IMR-90 (cell line): Measurements from ENCODE around the gene TIFAB. TPM values are rescaled to one million over a fixed set of nuclear protein-coding genes. Genes with fewer than 3 reads are reported as not detected.

Experiments
- ATAC-seq: fragments of 200-7000 bp; cut with Tn5 transposase; 2 replicates; pipeline ENCODE4 v1.9.1; 2020; ENCODE audit warnings: low read depth, mild to moderate bottlenecking, moderate library complexity
- BruUV-seq: library from RNA; stranded (reverse); fragments of 400-500 nt; replicated peaks from 2 replicates; lab custom pipeline; 2021; lab: Mats Ljungman, UMichigan
- CTCF ChIA-PET: fragments of 300-600 bp; formaldehyde crosslinking; extraction: SDS; loops from one replicate; lab custom pipeline; 2021; ENCODE audit warnings: antibody characterized with exemption; lab: Yijun Ruan, JAX
- POLR2A ChIA-PET: fragments of 300-600 bp; sonication (Branson Sonifier 250); formaldehyde crosslinking; loops from one replicate; lab custom pipeline; 2022; ENCODE audit warnings: antibody characterized with exemption; ENCODE audit not compliant: unreplicated experiment; lab: Charles Lee
- DNase-seq: peaks from one replicate; pipeline ENCODE4 v3.0.0; 2013
- H2AFZ ChIP-seq: replicated peaks from 2 replicates; pipeline ENCODE3; 2013; ENCODE audit warnings: low read length, mild to moderate bottlenecking; ENCODE audit not compliant: poor library complexity
- H2AK5ac ChIP-seq: 2 replicates; pipeline ENCODE4 v1.6.1; 2013; ENCODE audit warnings: low read depth, low read length, inconsistent platforms
- H2AK9ac ChIP-seq: replicated peaks from 2 replicates; pipeline ENCODE3; 2013; ENCODE audit warnings: mild to moderate bottlenecking, low read depth, low read length, moderate library complexity; ENCODE audit not compliant: poor library complexity
- H2BK120ac ChIP-seq: 2 replicates; pipeline ENCODE4 v1.6.1; 2013; ENCODE audit warnings: low read depth, low read length, inconsistent platforms
- H2BK15ac ChIP-seq: 3 replicates; pipeline ENCODE4 v1.6.1; 2013; ENCODE audit warnings: low read depth, low read length, inconsistent platforms
- H2BK20ac ChIP-seq: 2 replicates; pipeline ENCODE4 v1.6.1; 2013; ENCODE audit warnings: low read depth, mild to moderate bottlenecking, inconsistent platforms, low read length, moderate library complexity
- H2BK5ac ChIP-seq: 2 replicates; pipeline ENCODE4 v1.6.1; 2013; ENCODE audit warnings: mild to moderate bottlenecking, low read depth, low read length, inconsistent platforms; ENCODE audit not compliant: poor library complexity, severe bottlenecking
- H3K14ac ChIP-seq: replicated peaks from 2 replicates; pipeline ENCODE4 v1.6.1; 2013; ENCODE audit warnings: low read depth, low read length, inconsistent platforms
- H3K18ac ChIP-seq: 2 replicates; pipeline ENCODE4 v1.6.1; 2013; ENCODE audit warnings: low read depth, low read length, control low read depth
- H3K23ac ChIP-seq: 2 replicates; pipeline ENCODE4 v1.6.1; 2013; ENCODE audit warnings: low read depth, low read length, inconsistent platforms
- H3K27ac ChIP-seq: 2 replicates; pipeline ENCODE4 v1.5.1; 2013; ENCODE audit warnings: mild to moderate bottlenecking, control low read depth, low read length; ENCODE audit not compliant: insufficient read depth
- H3K27me3 ChIP-seq: 2 replicates; pipeline ENCODE4 v1.6.1; 2013; ENCODE audit warnings: low read length; ENCODE audit not compliant: control insufficient read depth, insufficient read depth
- H3K36me3 ChIP-seq: 2 replicates; pipeline ENCODE4 v1.6.1; 2013; ENCODE audit warnings: low read length, mixed read lengths; ENCODE audit not compliant: control insufficient read depth, insufficient read depth
- H3K4ac ChIP-seq: 2 replicates; pipeline ENCODE4 v1.6.1; 2013; ENCODE audit warnings: low read depth, low read length, inconsistent platforms
- H3K4me1 ChIP-seq: 2 replicates; pipeline ENCODE4 v1.6.1; 2013; ENCODE audit warnings: low read length, mixed read lengths; ENCODE audit not compliant: control insufficient read depth, insufficient read depth
- H3K4me2 ChIP-seq: 2 replicates; pipeline ENCODE4 v1.6.1; 2013; ENCODE audit warnings: low read depth, mild to moderate bottlenecking, control low read depth, low read length, moderate library complexity
- H3K4me3 ChIP-seq: 2 replicates; pipeline ENCODE4 v1.5.1; 2013; ENCODE audit warnings: low read depth, mild to moderate bottlenecking, control low read depth, low read length, moderate library complexity; ENCODE audit not compliant: insufficient read depth
- H3K56ac ChIP-seq: 2 replicates; pipeline ENCODE4 v1.6.1; 2013; ENCODE audit warnings: low read length, inconsistent platforms; ENCODE audit not compliant: insufficient read depth; ENCODE audit errors: extremely low read depth
- H3K79me1 ChIP-seq, 2 experiments: 2 replicates each; pipeline ENCODE4 v1.6.1; 2013; ENCODE audit warnings: low read length in 2 of 2, inconsistent platforms in 1 of 2, low read depth in 1 of 2
- H3K9ac ChIP-seq: 2 replicates; pipeline ENCODE4 v1.6.1; 2013; ENCODE audit warnings: low read depth, low read length, control low read depth
- H3K9me1 ChIP-seq: 2 replicates; pipeline ENCODE4 v1.6.1; 2013; ENCODE audit warnings: low read length, inconsistent platforms; ENCODE audit not compliant: insufficient read depth
- H3K9me3 ChIP-seq: 2 replicates; pipeline ENCODE4 v1.6.1; 2013; ENCODE audit warnings: low read length; ENCODE audit not compliant: control insufficient read depth, insufficient read depth
- H4K20me1 ChIP-seq: 2 replicates; pipeline ENCODE4 v1.6.1; 2013; ENCODE audit warnings: low read length, inconsistent platforms; ENCODE audit not compliant: insufficient read depth
- H4K5ac ChIP-seq: 2 replicates; pipeline ENCODE4 v1.6.1; 2013; ENCODE audit warnings: mild to moderate bottlenecking, low read depth, low read length, control low read depth
- H4K8ac ChIP-seq, 2 experiments: 2 replicates each; pipeline ENCODE4 v1.6.1; 2013; ENCODE audit warnings: low read depth in 2 of 2, low read length in 2 of 2, control low read depth in 1 of 2, inconsistent platforms in 1 of 2
- H4K91ac ChIP-seq: 2 replicates; pipeline ENCODE4 v1.6.1; 2013; ENCODE audit warnings: low read depth, low read length, inconsistent platforms; ENCODE audit not compliant: insufficient read depth
- FOS ChIP-seq: fragments of 150-350 bp; IDR thresholded peaks from 2 replicates; pipeline ENCODE4 v1.6.1; 2016; ENCODE audit warnings: low read depth, low read length
- MAZ ChIP-seq: IDR thresholded peaks from 2 replicates; pipeline ENCODE4 v1.6.1; 2012; ENCODE audit warnings: low read depth, mild to moderate bottlenecking, low read length, improper control_type of control experiment, moderate library complexity, borderline replicate concordance
- MXI1 ChIP-seq: IDR thresholded peaks from 2 replicates; pipeline ENCODE4 v1.6.1; 2012; ENCODE audit warnings: low read depth, mild to moderate bottlenecking, low read length, moderate library complexity, borderline replicate concordance
- RAD21 ChIP-seq: IDR thresholded peaks from 2 replicates; pipeline ENCODE4 v1.6.1; 2012; ENCODE audit warnings: low read length, improper control_type of control experiment
- RCOR1 ChIP-seq: IDR thresholded peaks from 2 replicates; pipeline ENCODE4 v1.6.1; 2012; ENCODE audit warnings: mild to moderate bottlenecking, low read length, improper control_type of control experiment; ENCODE audit not compliant: insufficient replicate concordance
- RFX5 ChIP-seq: IDR thresholded peaks from 2 replicates; pipeline ENCODE4 v1.8.0; 2012; ENCODE audit warnings: low read depth, mild to moderate bottlenecking, low read length, moderate library complexity
- WGBS, 2 experiments: methylation state at CpG; one replicate each; pipeline versions ENCODE4 v1.1.5 to v1.1.7; 2013; ENCODE audit warnings: missing lambda C conversion rate in 2 of 2; ENCODE audit not compliant: insufficient read length in 1 of 2; ENCODE audit errors: extremely low coverage in 2 of 2; 5-methylcytosine and 5-hydroxymethylcytosine counted together
- dilution Hi-C: fragments of 300-500 bp; cut with HindIII; formaldehyde crosslinking; loops from one replicate; pipeline ENCODE4 v1.14.3; 2018; ENCODE audit warnings: low sequenced_read_pairs; ENCODE audit not compliant: unreplicated experiment
- in situ Hi-C: fragments of 300-500 bp; cut with MboI; formaldehyde crosslinking; loops from 3 replicates; pipeline ENCODE4 v1.14.3; 2019; ENCODE audit warnings: low sequenced_read_pairs, inconsistent platforms, mixed read lengths
- intact Hi-C: fragments of 100-400 bp; cut with micrococcal nuclease; formaldehyde crosslinking; loops from 2 replicates; pipeline ENCODE4 v1.10.0; 2022
- polyA plus RNA-seq, 3 experiments: library from polyadenylated mRNA; depleted of rRNA; stranded (reverse); fragments of >200 nt; gene quantifications; 2 replicates each; pipeline ENCODE4 v1.2.3, GENCODE V29; 2012; ENCODE audit warnings: low replicate concordance in 1 of 3
- total RNA-seq: library from RNA; depleted of rRNA; stranded (reverse); fragments of >200 nt; gene quantifications from 2 replicates; pipeline ENCODE4 v1.2.3, GENCODE V29; 2012
- TF ChIP-seq, protein P1 (sequence below): fragments of 150-350 bp; IDR thresholded peaks from 2 replicates; pipeline ENCODE4 v1.6.1; 2017; ENCODE audit warnings: mild to moderate bottlenecking, antibody characterized with exemption, low read length, low read depth

TIFAB gene
- total and polyA plus RNA-seq, 2 of the 4 experiments (the other 2 are of a cell fraction): not detected

- BruUV-seq: no TSS peak
Measured at GRCh38 chr5:135425641-135426040, 26.5 kb downstream of the TIFAB start.

More at GRCh38 chr5:135425641-135426040, 26.5 kb downstream of the TIFAB start:
- Histone ChIP-seq H4K91ac (no peak overlapping the region), H3K4me2 (no peak overlapping the region), H2BK5ac (no peak overlapping the region), H3K27me3 (peaks cover under 1% of the 10 kb centered on the region), H3K23ac (no peak overlapping the region), H3K9ac (no peak overlapping the region), H3K4me1 (no peaks in the 10 kb centered on the region), H3K36me3 (no peaks in the 10 kb centered on the region), H2AK5ac (no peak overlapping the region), H3K14ac (no peak overlapping the region), H4K20me1 (no peaks in the 10 kb centered on the region), H3K9me1 (no peaks in the 10 kb centered on the region), H4K8ac (no peak overlapping the region), H3K18ac (no peak overlapping the region), H2BK120ac (no peak overlapping the region), H4K5ac (no peak overlapping the region), H3K9me3 (peaks cover 5% of the 10 kb centered on the region), H3K27ac (no peak overlapping the region), H2BK15ac (no peak overlapping the region), H3K79me1 (no peaks in the 10 kb centered on the region), H3K56ac (no peak overlapping the region), H2AFZ (no peak overlapping the region), H2BK20ac (no peak overlapping the region), H2AK9ac (no peak overlapping the region), H3K4me3 (no peak overlapping the region), H3K4ac (no peak overlapping the region)
- intact Hi-C loops (loop anchor here (2.0 kb wide), 2 partner anchors 71 to 81 kb away; no protein-coding TSS in a partner anchor), dilution Hi-C loops (no loop called here), in situ Hi-C loops (no loop called here)
- CTCF ChIA-PET: interaction anchor here (0.6 to 1.9 kb wide), 11 partner anchors 8 to 67 kb away, joined by 3 to 11 read pairs (median 4); no protein-coding TSS in a partner anchor
- POLR2A ChIA-PET: no interaction called here
- ATAC-seq: no peak
- WGBS, 2 experiments: no CpG with 5 or more reads among the region's 2 CpGs
- TF ChIP-seq FOS (no peak), RFX5 (no peak), RAD21 (no peak), MXI1 (no peak), RCOR1 (no peak), MAZ (no peak)
- TF ChIP-seq, protein P1, sequence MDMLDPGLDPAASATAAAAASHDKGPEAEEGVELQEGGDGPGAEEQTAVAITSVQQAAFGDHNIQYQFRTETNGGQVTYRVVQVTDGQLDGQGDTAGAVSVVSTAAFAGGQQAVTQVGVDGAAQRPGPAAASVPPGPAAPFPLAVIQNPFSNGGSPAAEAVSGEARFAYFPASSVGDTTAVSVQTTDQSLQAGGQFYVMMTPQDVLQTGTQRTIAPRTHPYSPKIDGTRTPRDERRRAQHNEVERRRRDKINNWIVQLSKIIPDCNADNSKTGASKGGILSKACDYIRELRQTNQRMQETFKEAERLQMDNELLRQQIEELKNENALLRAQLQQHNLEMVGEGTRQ: no peak
- no peak for DNase-seq
